HEK293 (cell line): Measurements from ENCODE around the gene RNF44.

Experiments
- CTCF ChIA-PET: fragments of 350-600 bp; formaldehyde crosslinking; extraction: SDS; loops from one replicate; lab custom pipeline; 2021; ENCODE audit warnings: antibody characterized with exemption; lab: Yijun Ruan, JAX
- POLR2A ChIA-PET: fragments of 300-600 bp; formaldehyde crosslinking; extraction: SDS; loops from one replicate; lab custom pipeline; 2020; ENCODE audit warnings: antibody characterized with exemption, inconsistent platforms; lab: Yijun Ruan, JAX
- H3K27ac ChIP-seq: fragments of 200-500 bp; sonication (Bioruptor generic); 2 replicates; pipeline ENCODE4 v1.5.1; 2014; ENCODE audit warnings: low read depth, low read length, control low read depth, inconsistent platforms; ENCODE audit errors: extremely low read depth
- H3K36me3 ChIP-seq, 2 experiments: fragments of 200-500 bp in 1 of 2; sonication (Bioruptor generic) in 1 of 2; 1 replicate in 1 of 2; 2 replicates in 1 of 2; pipeline ENCODE4 v1.5.1; 2014 to 2017; ENCODE audit warnings: inconsistent platforms in 2 of 2, low read length in 2 of 2; ENCODE audit not compliant: control insufficient read depth in 2 of 2, insufficient read depth in 1 of 2
- H3K4me1 ChIP-seq: fragments of 200-500 bp; sonication (Bioruptor generic); 2 replicates; pipeline ENCODE4 v1.5.1; 2014; ENCODE audit warnings: mild to moderate bottlenecking, low read length, inconsistent platforms; ENCODE audit not compliant: control insufficient read depth, insufficient read depth
- H3K4me3 ChIP-seq: 2 replicates; pipeline ENCODE4 v1.5.1; 2011; ENCODE audit warnings: low read depth, mild to moderate bottlenecking, control low read depth, low read length, moderate library complexity
- H3K9me3 ChIP-seq: fragments of 200-500 bp; sonication (Bioruptor generic); 2 replicates; pipeline ENCODE4 v1.5.1; 2014; ENCODE audit warnings: low read depth, low read length, inconsistent platforms; ENCODE audit not compliant: control insufficient read depth, insufficient read depth
- EGR2 ChIP-seq: fragments of 450-650 bp; formaldehyde crosslinking; IDR thresholded peaks from 2 replicates; pipeline ENCODE4 v1.5.1; 2016; ENCODE audit warnings: low read depth, missing biosample characterization, missing genetic modification characterization
- GLI4 ChIP-seq: fragments of 450-650 bp; formaldehyde crosslinking; IDR thresholded peaks from 2 replicates; pipeline ENCODE4 v1.5.1; 2016; ENCODE audit warnings: missing biosample characterization, missing genetic modification characterization
- HOXA7 ChIP-seq: sonication (generic); formaldehyde crosslinking; IDR thresholded peaks from 2 replicates; pipeline ENCODE4 v1.8.1; 2022; ENCODE audit warnings: missing genetic modification reagents, borderline replicate concordance
- IKZF3 ChIP-seq: fragments of 450-650 bp; IDR thresholded peaks from 2 replicates; pipeline ENCODE4 v1.5.0; 2018; ENCODE audit warnings: missing biosample characterization, mild to moderate bottlenecking, missing genetic modification characterization, moderate library complexity
- MYNN ChIP-seq: fragments of 450-650 bp; formaldehyde crosslinking; IDR thresholded peaks from 2 replicates; pipeline ENCODE4 v1.5.1; 2016; ENCODE audit warnings: missing biosample characterization, missing genetic modification characterization, borderline replicate concordance
- REPIN1 ChIP-seq: fragments of 450-650 bp; formaldehyde crosslinking; IDR thresholded peaks from 2 replicates; pipeline ENCODE4 v1.5.1; 2017; ENCODE audit warnings: missing biosample characterization, missing genetic modification characterization, low read depth
- YY1 ChIP-seq: fragments of 450-650 bp; formaldehyde crosslinking; IDR thresholded peaks from 2 replicates; pipeline ENCODE4 v1.5.1; 2018; ENCODE audit warnings: missing biosample characterization, missing genetic modification characterization
- ZBTB17 ChIP-seq: fragments of 450-650 bp; formaldehyde crosslinking; IDR thresholded peaks from 2 replicates; pipeline ENCODE4 v1.5.1; 2016; ENCODE audit warnings: missing biosample characterization, missing genetic modification characterization
- ZBTB20 ChIP-seq: fragments of 450-650 bp; formaldehyde crosslinking; IDR thresholded peaks from 2 replicates; pipeline ENCODE4 v1.5.1; 2016; ENCODE audit warnings: missing biosample characterization, missing genetic modification characterization
- ZFHX2 ChIP-seq: fragments of 450-650 bp; formaldehyde crosslinking; conservative IDR thresholded peaks from 2 replicates; pipeline ENCODE4 v1.5.1; 2016; ENCODE audit warnings: missing biosample characterization, missing genetic modification characterization
- ZFP3 ChIP-seq: fragments of 450-650 bp; formaldehyde crosslinking; IDR thresholded peaks from 2 replicates; pipeline ENCODE4 v1.5.1; 2016; ENCODE audit warnings: low read depth, missing biosample characterization, missing genetic modification characterization
- ZNF146 ChIP-seq: fragments of 450-650 bp; formaldehyde crosslinking; IDR thresholded peaks from 2 replicates; pipeline ENCODE4 v1.5.1; 2016; ENCODE audit warnings: missing biosample characterization, missing genetic modification characterization
- ZNF157 ChIP-seq: fragments of 450-650 bp; formaldehyde crosslinking; IDR thresholded peaks from 2 replicates; pipeline ENCODE4 v1.5.1; 2016; ENCODE audit warnings: missing biosample characterization, missing genetic modification characterization
- ZNF202 ChIP-seq: fragments of 450-650 bp; formaldehyde crosslinking; IDR thresholded peaks from 2 replicates; pipeline ENCODE4 v1.5.1; 2016; ENCODE audit warnings: missing biosample characterization, missing genetic modification characterization, borderline replicate concordance
- ZNF354C ChIP-seq: fragments of 450-650 bp; formaldehyde crosslinking; IDR thresholded peaks from 2 replicates; pipeline ENCODE4 v1.5.1; 2016; ENCODE audit warnings: missing biosample characterization, missing genetic modification characterization, low read depth, borderline replicate concordance
- ZNF391 ChIP-seq: fragments of 450-650 bp; formaldehyde crosslinking; IDR thresholded peaks from 2 replicates; pipeline ENCODE4 v1.5.1; 2016; ENCODE audit warnings: low read depth, missing biosample characterization, missing genetic modification characterization, borderline replicate concordance
- ZNF426 ChIP-seq: fragments of 450-650 bp; formaldehyde crosslinking; IDR thresholded peaks from 2 replicates; pipeline ENCODE4 v1.5.1; 2017; ENCODE audit warnings: missing biosample characterization, missing genetic modification characterization, mild to moderate bottlenecking, inconsistent platforms, moderate library complexity
- ZNF514 ChIP-seq: fragments of 450-650 bp; formaldehyde crosslinking; IDR thresholded peaks from 2 replicates; pipeline ENCODE4 v1.5.1; 2016; ENCODE audit warnings: missing biosample characterization, missing genetic modification characterization
- ZNF529 ChIP-seq: fragments of 450-650 bp; formaldehyde crosslinking; IDR thresholded peaks from 2 replicates; pipeline ENCODE4 v1.5.1; 2017; ENCODE audit warnings: missing genetic modification characterization, missing biosample characterization; ENCODE audit not compliant: insufficient replicate concordance
- ZNF571 ChIP-seq: fragments of 450-650 bp; formaldehyde crosslinking; IDR thresholded peaks from 2 replicates; pipeline ENCODE4 v1.5.0; 2017; ENCODE audit warnings: missing biosample characterization, missing genetic modification characterization
- ZNF600 ChIP-seq: fragments of 450-650 bp; formaldehyde crosslinking; IDR thresholded peaks from 2 replicates; pipeline ENCODE4 v1.5.1; 2016; ENCODE audit warnings: missing biosample characterization, missing genetic modification characterization
- ZNF610 ChIP-seq: fragments of 450-650 bp; formaldehyde crosslinking; IDR thresholded peaks from 2 replicates; pipeline ENCODE4 v1.5.1; 2016; ENCODE audit warnings: missing biosample characterization, missing genetic modification characterization, borderline replicate concordance
- TF ChIP-seq, protein P1 (sequence below): fragments of 450-650 bp; formaldehyde crosslinking; IDR thresholded peaks from 2 replicates; pipeline ENCODE4 v1.5.1; 2016; ENCODE audit warnings: missing biosample characterization, missing genetic modification characterization
- TF ChIP-seq, protein P2 (sequence below): fragments of 450-650 bp; formaldehyde crosslinking; IDR thresholded peaks from 2 replicates; pipeline ENCODE4 v1.5.1; 2017; ENCODE audit warnings: missing biosample characterization, missing genetic modification characterization
- TF ChIP-seq, protein P3 (sequence below): fragments of 450-650 bp; formaldehyde crosslinking; IDR thresholded peaks from 2 replicates; pipeline ENCODE4 v1.5.1; 2017; ENCODE audit warnings: missing biosample characterization, missing genetic modification characterization
- TF ChIP-seq, protein P4 (sequence below): fragments of 450-650 bp; formaldehyde crosslinking; IDR thresholded peaks from 2 replicates; pipeline ENCODE4 v1.5.1; 2016; ENCODE audit warnings: missing biosample characterization, missing genetic modification characterization

Gene RNF44

DNA sequence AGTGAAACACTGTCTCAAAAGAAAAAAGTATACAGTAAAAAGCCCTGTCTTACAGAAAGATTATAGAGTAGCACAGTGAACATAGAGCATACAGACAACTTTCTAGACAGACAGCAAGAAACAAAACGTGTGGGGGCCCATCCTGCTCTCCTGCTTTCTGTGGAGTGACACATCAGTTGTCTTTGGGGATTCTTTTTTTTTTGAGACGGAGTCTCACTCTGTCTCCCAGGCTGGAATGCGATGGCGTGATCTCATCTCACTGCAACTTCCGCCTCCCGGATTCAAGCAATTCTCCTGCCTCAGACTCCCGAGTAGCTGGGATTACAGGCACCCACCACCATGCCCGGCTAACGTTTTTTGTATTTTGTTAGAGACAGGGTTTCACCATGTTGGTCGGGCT is 26.8 kb upstream of the RNF44 start:
- no peaks in the 10 kb centered on the region for H3K36me3 ChIP-seq
- ChIA-PET CTCF (interaction anchor here (2.0 kb wide), 1 partner anchor 9 kb away, joined by 18 read pairs; no protein-coding TSS in a partner anchor), POLR2A (no interaction called here)
- TF ChIP-seq ZNF146 (tag by site-specific recombination) (no peak), ZNF600 (tag by site-specific recombination) (no peak), ZNF391 (tag by site-specific recombination) (no peak), MYNN (tag by site-specific recombination) (no peak), ZNF157 (no peak), IKZF3 (tag by site-specific recombination) (no peak), GLI4 (tag by site-specific recombination) (no peak), HOXA7 (no peak), ZNF202 (tag by site-specific recombination) (no peak), ZNF571 (tag by site-specific recombination) (no peak), ZBTB17 (no peak), ZFP3 (tag by site-specific recombination) (no peak), ZNF426 (tag by site-specific recombination) (no peak)
- TF ChIP-seq, protein P1, sequence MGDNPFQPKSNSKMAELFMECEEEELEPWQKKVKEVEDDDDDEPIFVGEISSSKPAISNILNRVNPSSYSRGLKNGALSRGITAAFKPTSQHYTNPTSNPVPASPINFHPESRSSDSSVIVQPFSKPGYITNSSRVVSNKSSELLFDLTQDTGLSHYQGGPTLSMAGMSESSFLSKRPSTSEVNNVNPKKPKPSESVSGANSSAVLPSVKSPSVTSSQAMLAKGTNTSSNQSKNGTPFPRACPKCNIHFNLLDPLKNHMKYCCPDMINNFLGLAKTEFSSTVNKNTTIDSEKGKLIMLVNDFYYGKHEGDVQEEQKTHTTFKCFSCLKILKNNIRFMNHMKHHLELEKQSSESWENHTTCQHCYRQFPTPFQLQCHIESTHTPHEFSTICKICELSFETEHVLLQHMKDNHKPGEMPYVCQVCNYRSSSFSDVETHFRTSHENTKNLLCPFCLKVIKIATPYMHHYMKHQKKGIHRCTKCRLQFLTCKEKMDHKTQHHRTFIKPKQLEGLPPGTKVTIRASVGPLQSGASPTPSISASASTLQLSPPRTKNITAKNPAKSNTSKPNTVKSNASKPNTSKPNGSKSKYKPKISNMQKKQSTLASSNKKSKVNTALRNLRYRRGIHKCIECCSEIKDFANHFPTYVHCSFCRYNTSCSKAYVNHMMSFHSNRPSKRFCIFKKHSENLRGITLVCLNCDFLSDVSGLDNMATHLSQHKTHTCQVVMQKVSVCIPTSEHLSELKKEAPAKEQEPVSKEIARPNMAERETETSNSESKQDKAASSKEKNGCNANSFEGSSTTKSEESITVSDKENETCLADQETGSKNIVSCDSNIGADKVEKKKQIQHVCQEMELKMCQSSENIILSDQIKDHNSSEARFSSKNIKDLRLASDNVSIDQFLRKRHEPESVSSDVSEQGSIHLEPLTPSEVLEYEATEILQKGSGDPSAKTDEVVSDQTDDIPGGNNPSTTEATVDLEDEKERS (tag by site-specific recombination): no peak
- TF ChIP-seq, protein P2, sequence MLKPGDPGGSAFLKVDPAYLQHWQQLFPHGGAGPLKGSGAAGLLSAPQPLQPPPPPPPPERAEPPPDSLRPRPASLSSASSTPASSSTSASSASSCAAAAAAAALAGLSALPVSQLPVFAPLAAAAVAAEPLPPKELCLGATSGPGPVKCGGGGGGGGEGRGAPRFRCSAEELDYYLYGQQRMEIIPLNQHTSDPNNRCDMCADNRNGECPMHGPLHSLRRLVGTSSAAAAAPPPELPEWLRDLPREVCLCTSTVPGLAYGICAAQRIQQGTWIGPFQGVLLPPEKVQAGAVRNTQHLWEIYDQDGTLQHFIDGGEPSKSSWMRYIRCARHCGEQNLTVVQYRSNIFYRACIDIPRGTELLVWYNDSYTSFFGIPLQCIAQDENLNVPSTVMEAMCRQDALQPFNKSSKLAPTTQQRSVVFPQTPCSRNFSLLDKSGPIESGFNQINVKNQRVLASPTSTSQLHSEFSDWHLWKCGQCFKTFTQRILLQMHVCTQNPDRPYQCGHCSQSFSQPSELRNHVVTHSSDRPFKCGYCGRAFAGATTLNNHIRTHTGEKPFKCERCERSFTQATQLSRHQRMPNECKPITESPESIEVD: no peak
- H3K27ac ChIP-seq: no peak overlapping the region
- H3K4me3 ChIP-seq: no peak overlapping the region
- no peaks in the 10 kb centered on the region for H3K4me1 ChIP-seq
- H3K9me3 ChIP-seq: no peaks in the 10 kb centered on the region

DNA sequence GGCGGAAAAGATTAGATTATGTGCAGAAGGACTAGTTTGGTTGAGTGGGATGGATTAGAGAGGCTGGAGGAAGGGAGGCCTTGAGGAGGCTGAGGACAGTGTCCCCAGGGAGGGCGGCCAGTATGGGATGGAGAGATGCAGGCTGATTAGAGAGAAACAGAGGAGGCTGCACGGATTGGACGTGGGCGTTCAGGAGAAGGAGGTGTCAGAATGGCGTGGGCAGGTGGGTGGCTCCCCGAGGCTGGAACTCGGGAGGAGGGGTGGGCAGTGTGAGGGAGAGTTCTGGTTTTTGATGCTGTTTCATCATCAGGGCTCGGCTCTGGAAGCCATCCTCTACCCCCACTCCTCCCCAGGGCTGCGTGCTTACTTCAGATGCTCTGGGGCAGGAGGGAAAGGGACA is 25.0 kb upstream of the RNF44 start:
- ChIA-PET CTCF (interaction anchor here (0.6 to 2.0 kb wide), 4 partner anchors 11 to 508 kb away, joined by 3 to 18 read pairs (median 4); no protein-coding TSS in a partner anchor), POLR2A (no interaction called here)
- Histone ChIP-seq H3K4me1 (no peaks in the 10 kb centered on the region), H3K4me3 (no peak overlapping the region), H3K36me3 (no peaks in the 10 kb centered on the region; a peak in 1 of 3 replicates), H3K9me3 (no peaks in the 10 kb centered on the region), H3K27ac (no peak overlapping the region)
- TF ChIP-seq EGR2 (tag by site-specific recombination) (peak; percentile 99), ZNF610 (tag by site-specific recombination) (no peak), ZFHX2 (peak; percentile 100)
- TF ChIP-seq, all 188 proteins: peak for 2

- ChIA-PET CTCF (interaction anchor here (0.7 to 0.9 kb wide), 2 partner anchors 12 to 18 kb away, joined by 4 to 6 read pairs; no protein-coding TSS in a partner anchor), POLR2A (no interaction called here)
- H3K4me3 ChIP-seq: no peak overlapping the region
- H3K27ac ChIP-seq: no peak overlapping the region
- H3K36me3 ChIP-seq: no peaks in the 10 kb centered on the region; a peak in 1 of 3 replicates
- no peaks in the 10 kb centered on the region for H3K4me1 ChIP-seq
- no peaks in the 10 kb centered on the region for H3K9me3 ChIP-seq
- TF ChIP-seq ZNF529 (no peak), ZBTB20 (tag by site-specific recombination) (no peak), ZNF354C (tag by site-specific recombination) (no peak), REPIN1 (tag by site-specific recombination) (no peak), YY1 (tag by site-specific recombination) (no peak), ZFHX2 (no peak), ZNF514 (tag by site-specific recombination) (no peak)
- TF ChIP-seq, protein P3, sequence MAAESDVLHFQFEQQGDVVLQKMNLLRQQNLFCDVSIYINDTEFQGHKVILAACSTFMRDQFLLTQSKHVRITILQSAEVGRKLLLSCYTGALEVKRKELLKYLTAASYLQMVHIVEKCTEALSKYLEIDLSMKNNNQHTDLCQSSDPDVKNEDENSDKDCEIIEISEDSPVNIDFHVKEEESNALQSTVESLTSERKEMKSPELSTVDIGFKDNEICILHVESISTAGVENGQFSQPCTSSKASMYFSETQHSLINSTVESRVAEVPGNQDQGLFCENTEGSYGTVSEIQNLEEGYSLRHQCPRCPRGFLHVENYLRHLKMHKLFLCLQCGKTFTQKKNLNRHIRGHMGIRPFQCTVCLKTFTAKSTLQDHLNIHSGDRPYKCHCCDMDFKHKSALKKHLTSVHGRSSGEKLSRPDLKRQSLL: no peak
- TF ChIP-seq, protein P4, sequence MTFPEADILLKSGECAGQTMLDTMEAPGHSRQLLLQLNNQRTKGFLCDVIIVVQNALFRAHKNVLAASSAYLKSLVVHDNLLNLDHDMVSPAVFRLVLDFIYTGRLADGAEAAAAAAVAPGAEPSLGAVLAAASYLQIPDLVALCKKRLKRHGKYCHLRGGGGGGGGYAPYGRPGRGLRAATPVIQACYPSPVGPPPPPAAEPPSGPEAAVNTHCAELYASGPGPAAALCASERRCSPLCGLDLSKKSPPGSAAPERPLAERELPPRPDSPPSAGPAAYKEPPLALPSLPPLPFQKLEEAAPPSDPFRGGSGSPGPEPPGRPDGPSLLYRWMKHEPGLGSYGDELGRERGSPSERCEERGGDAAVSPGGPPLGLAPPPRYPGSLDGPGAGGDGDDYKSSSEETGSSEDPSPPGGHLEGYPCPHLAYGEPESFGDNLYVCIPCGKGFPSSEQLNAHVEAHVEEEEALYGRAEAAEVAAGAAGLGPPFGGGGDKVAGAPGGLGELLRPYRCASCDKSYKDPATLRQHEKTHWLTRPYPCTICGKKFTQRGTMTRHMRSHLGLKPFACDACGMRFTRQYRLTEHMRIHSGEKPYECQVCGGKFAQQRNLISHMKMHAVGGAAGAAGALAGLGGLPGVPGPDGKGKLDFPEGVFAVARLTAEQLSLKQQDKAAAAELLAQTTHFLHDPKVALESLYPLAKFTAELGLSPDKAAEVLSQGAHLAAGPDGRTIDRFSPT: no peak
Measured at GRCh38 chr5:176561259-176561658, 24.1 kb upstream of the RNF44 start.
